GM08714 (cell line): ENCODE results near the gene AHDC1.

ENCODE experiments used
- H3K4me3 ChIP-seq: fragments of 200-500 bp; sonication (Bioruptor generic); 2 replicates; pipeline ENCODE4 v1.5.1; 2014; ENCODE audit warnings: mild to moderate bottlenecking, low read length, inconsistent platforms
- ZNF274 ChIP-seq: IDR thresholded peaks from 2 replicates; pipeline ENCODE4 v1.6.1; 2012; ENCODE audit warnings: mild to moderate bottlenecking, low read depth, low read length

The AHDC1 gene

GRCh38 chr1:27601321-27601770, 2.6 kb downstream of the AHDC1 start:
- no peak overlapping the region; the same call in 1 of the 2 replicates for H3K4me3 ChIP-seq
- TF ChIP-seq ZNF274 = no peak

GRCh38 chr1:27600498-27601175, 3.3 kb downstream of the AHDC1 start:
- no peak for TF ChIP-seq ZNF274
- H3K4me3 ChIP-seq = no peak overlapping the region

- no peak for TF ChIP-seq ZNF274
- no peak overlapping the region for H3K4me3 ChIP-seq
Observed at GRCh38 chr1:27599605-27600497, 4.1 kb downstream of the AHDC1 start.

GRCh38 chr1:27598902-27599528, 4.9 kb downstream of the AHDC1 start:
- no peak overlapping the region for H3K4me3 ChIP-seq
- TF ChIP-seq ZNF274 = no peak

GRCh38 chr1:27598295-27598687, 5.7 kb downstream of the AHDC1 start:
- H3K4me3 ChIP-seq = no peak overlapping the region
- no peak for TF ChIP-seq ZNF274

GRCh38 chr1:27597516-27598294, 6.2 kb downstream of the AHDC1 start:
- H3K4me3 ChIP-seq = no peak overlapping the region
- TF ChIP-seq ZNF274 = no peak

- no peak overlapping the region for H3K4me3 ChIP-seq
- TF ChIP-seq ZNF274 = no peak
Observed at GRCh38 chr1:27596986-27597385, 7.0 kb downstream of the AHDC1 start.

- TF ChIP-seq ZNF274 = no peak
- no peak overlapping the region for H3K4me3 ChIP-seq
Observed at GRCh38 chr1:27596261-27596660, 7.7 kb downstream of the AHDC1 start.

- H3K4me3 ChIP-seq = no peak overlapping the region
- no peak for TF ChIP-seq ZNF274
Observed at GRCh38 chr1:27595597-27595996, 8.3 kb downstream of the AHDC1 start.

GRCh38 chr1:27594564-27595510, 9.1 kb downstream of the AHDC1 start:
- TF ChIP-seq ZNF274 = no peak
- no peak overlapping the region for H3K4me3 ChIP-seq

- H3K4me3 ChIP-seq = no peak overlapping the region
- TF ChIP-seq ZNF274 = no peak
Observed at GRCh38 chr1:27593678-27594563, 10.0 kb downstream of the AHDC1 start.
